HCT116 (cell line): Measurements from ENCODE around the gene CCP110. TPM values are rescaled to one million over a fixed set of nuclear protein-coding genes. Genes with fewer than 3 reads are reported as not detected.

Source experiments
- ATAC-seq: fragments of 200-7000 bp; cut with Tn5 transposase; 2 replicates; pipeline ENCODE4 v1.9.1; 2020; ENCODE audit warnings: mild to moderate bottlenecking, moderate library complexity
- BruUV-seq: library from RNA; stranded (reverse); fragments of 400-500 nt; replicated peaks from 2 replicates; lab custom pipeline; 2021; lab: Mats Ljungman, UMichigan
- CTCF ChIA-PET: fragments of 300-600 bp; sonication (Branson Sonifier 250); formaldehyde crosslinking; loops from one replicate; lab custom pipeline; 2021; ENCODE audit warnings: antibody characterized with exemption; lab: Charles Lee
- POLR2A ChIA-PET: fragments of 300-600, 350-600 bp; sonication (Branson Sonifier 250); formaldehyde crosslinking; loops from one replicate; lab custom pipeline; 2021; ENCODE audit warnings: antibody characterized with exemption; lab: Charles Lee
- RAD21 ChIA-PET, 2 experiments: fragments of 300-600 bp; sonication (Branson Sonifier 250); formaldehyde crosslinking; loops; one replicate each; lab custom pipeline; 2023; ENCODE audit warnings: low total read pairs in 2 of 2; ENCODE audit not compliant: uncharacterized antibody in 2 of 2, unreplicated experiment in 2 of 2, low non-redundant PET in 1 of 2; lab: Charles Lee
- DNase-seq: peaks from one replicate; pipeline ENCODE4 v3.0.0-alpha.2; 2010; ENCODE audit warnings: low read depth, low spot score
- H2AFZ ChIP-seq: fragments of 200-600 bp; shearing (Covaris generic), sonication (generic); 2 replicates; pipeline ENCODE4 v1.6.1; 2017; ENCODE audit warnings: low read depth, mixed run types, mixed read lengths, antibody characterized with exemption, low read length; ENCODE audit not compliant: poor library complexity, severe bottlenecking
- H3K27ac ChIP-seq: 2 replicates; pipeline ENCODE4 v1.5.1; 2012; ENCODE audit warnings: low read depth, low read length
- H3K27me3 ChIP-seq: fragments of 200-600 bp; sonication (generic); 2 replicates; pipeline ENCODE4 v1.6.1; 2016; ENCODE audit warnings: mixed run types, low read length, mixed read lengths; ENCODE audit not compliant: insufficient read depth
- H3K36me3 ChIP-seq, 2 experiments: fragments of 200-500 bp in 1 of 2; fragments of 200-600 bp in 1 of 2; sonication (Bioruptor generic) in 1 of 2; sonication (generic) in 1 of 2; 2 replicates each; pipeline versions ENCODE4 v1.5.1 to v1.6.1; 2014 to 2016; ENCODE audit warnings: low read length in 2 of 2, inconsistent platforms in 1 of 2, mixed read lengths in 1 of 2, mixed run types in 1 of 2; ENCODE audit not compliant: insufficient read depth in 2 of 2, control insufficient read depth in 1 of 2
- H3K4me1 ChIP-seq, 2 experiments: fragments of 200-600 bp in 1 of 2; sonication (generic) in 1 of 2; 2 replicates each; pipeline versions ENCODE4 v1.5.1 to v1.6.1; 2012 to 2017; ENCODE audit warnings: low read length in 2 of 2, inconsistent platforms in 1 of 2, mild to moderate bottlenecking in 1 of 2, mixed read lengths in 1 of 2, mixed run types in 1 of 2, moderate library complexity in 1 of 2; ENCODE audit not compliant: insufficient read depth in 2 of 2, control insufficient read depth in 1 of 2
- H3K4me2 ChIP-seq: fragments of 200-600 bp; sonication (generic); 2 replicates; pipeline ENCODE4 v1.6.1; 2017; ENCODE audit warnings: mixed run types, low read length, mixed read lengths
- H3K4me3 ChIP-seq, 2 experiments: fragments of 200-600 bp in 1 of 2; sonication (generic) in 1 of 2; replicated peaks in 1 of 2; 2 replicates each; pipeline ENCODE4 v1.5.1; 2011 to 2016; ENCODE audit warnings: low read length in 2 of 2, control low read depth in 1 of 2, low read depth in 1 of 2, mild to moderate bottlenecking in 1 of 2, mixed read lengths in 1 of 2, mixed run types in 1 of 2
- H3K79me2 ChIP-seq: fragments of 200-600 bp; sonication (generic); 2 replicates; pipeline ENCODE4 v1.6.1; 2017; ENCODE audit warnings: mild to moderate bottlenecking, mixed run types, low read length, moderate library complexity, mixed read lengths; ENCODE audit not compliant: insufficient read depth
- H3K9ac ChIP-seq: fragments of 200-600 bp; sonication (generic); 2 replicates; pipeline ENCODE4 v1.6.1; 2016; ENCODE audit warnings: low read length, mixed read lengths
- H3K9me2 ChIP-seq: fragments of 200-600 bp; sonication (generic), shearing (Covaris generic); 2 replicates; pipeline ENCODE4 v1.6.1; 2017; ENCODE audit warnings: mixed run types, mild to moderate bottlenecking, moderate library complexity; ENCODE audit not compliant: insufficient read depth
- H3K9me3 ChIP-seq, 2 experiments: fragments of 200-500 bp in 1 of 2; fragments of 200-600 bp in 1 of 2; sonication (Bioruptor generic) in 1 of 2; sonication (generic) in 1 of 2; 2 replicates each; pipeline ENCODE4 v1.6.1; 2014 to 2017; ENCODE audit warnings: low read length in 2 of 2, mixed read lengths in 2 of 2, inconsistent platforms in 1 of 2, low read depth in 1 of 2, mild to moderate bottlenecking in 1 of 2, mixed run types in 1 of 2, moderate library complexity in 1 of 2; ENCODE audit not compliant: control insufficient read depth in 1 of 2, insufficient read depth in 1 of 2
- H4K20me1 ChIP-seq: fragments of 200-600 bp; sonication (generic), shearing (Covaris generic); 2 replicates; pipeline ENCODE4 v1.6.1; 2017; ENCODE audit warnings: mixed run types, mild to moderate bottlenecking, moderate library complexity; ENCODE audit not compliant: insufficient read depth
- CEBPB ChIP-seq: IDR thresholded peaks from 2 replicates; pipeline ENCODE4 v1.6.1; 2012; ENCODE audit warnings: low read depth
- EGR1 ChIP-seq: IDR thresholded peaks from 2 replicates; pipeline ENCODE4 v1.6.1; 2012; ENCODE audit warnings: low read depth
- FOSL1 ChIP-seq: IDR thresholded peaks from 2 replicates; pipeline ENCODE4 v1.6.1; 2012; ENCODE audit warnings: low read depth
- SRF ChIP-seq: IDR thresholded peaks from 2 replicates; pipeline ENCODE4 v1.6.1; 2012; ENCODE audit warnings: low read depth
- YY1 ChIP-seq: IDR thresholded peaks from 2 replicates; pipeline ENCODE4 v1.6.1; 2011; ENCODE audit warnings: low read length, low read depth, moderate library complexity, mild to moderate bottlenecking; ENCODE audit not compliant: insufficient replicate concordance; ENCODE audit errors: extremely low read depth
- ZNF274 ChIP-seq: fragments of 200-500 bp; sonication (Bioruptor generic); IDR thresholded peaks from 2 replicates; pipeline ENCODE4 v1.6.1; 2014; ENCODE audit warnings: mild to moderate bottlenecking, low read depth, low read length, inconsistent platforms
- intact Hi-C: fragments of 100-400 bp; cut with micrococcal nuclease; formaldehyde crosslinking; loops from 2 replicates; pipeline ENCODE4 v1.10.0; 2022
- total RNA-seq: library from RNA; stranded (reverse); gene quantifications from one replicate; pipeline ENCODE4 v1.2.1, GENCODE V29; 2021; ENCODE audit not compliant: unreplicated experiment
- TF ChIP-seq, protein P1 (sequence below): IDR thresholded peaks from 2 replicates; pipeline ENCODE4 v1.6.1; 2011; ENCODE audit warnings: mild to moderate bottlenecking, low read length, moderate library complexity; ENCODE audit not compliant: insufficient replicate concordance; ENCODE audit errors: extremely low read depth

The CCP110 gene
- total RNA-seq, 1 experiment from 2014 or later: 21.4 TPM

DNA sequence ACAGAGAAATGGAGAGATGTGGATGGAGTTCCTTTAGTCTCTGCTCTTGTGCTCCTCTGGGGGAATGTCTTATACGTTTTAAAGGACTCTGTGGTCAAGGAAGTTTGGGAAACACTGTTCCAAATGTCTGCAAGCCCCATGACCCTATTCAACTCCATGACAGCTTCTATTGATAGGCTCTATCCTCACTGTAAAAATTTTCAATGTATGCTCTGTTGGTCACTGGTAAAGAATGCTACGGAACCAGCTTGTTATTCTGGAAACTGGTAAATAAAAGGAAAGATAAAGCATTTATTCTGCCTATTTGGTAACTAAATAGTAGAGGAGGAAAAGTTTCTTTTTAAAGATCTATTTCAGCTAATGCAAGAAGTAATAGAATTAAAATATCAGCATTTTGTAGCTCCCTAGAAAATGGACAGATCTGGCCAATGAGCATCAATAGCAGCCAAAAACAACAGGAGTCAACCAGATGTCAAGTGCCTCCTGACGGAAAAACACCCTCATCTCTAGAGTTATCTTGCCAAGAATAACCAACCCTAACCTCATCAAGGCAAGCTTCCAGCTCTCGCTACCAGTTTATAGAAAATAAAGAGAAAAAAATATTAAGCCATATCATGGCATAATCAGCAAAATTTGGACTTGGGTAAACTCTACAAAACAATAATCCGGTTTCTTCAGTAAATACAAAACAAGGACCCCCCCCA, 18.0 kb upstream of the CCP110 start:
- Histone ChIP-seq H3K4me3 (no peak overlapping the region), H3K9me3 (no peaks in the 10 kb centered on the region), H4K20me1 (no peaks in the 10 kb centered on the region), H3K4me1 (peaks cover 3 to 7% of the 10 kb centered on the region in 2 experiments; a peak in 2 of 4 replicates), H2AFZ (no peak overlapping the region), H3K9me2 (no peaks in the 10 kb centered on the region), H3K79me2 (no peaks in the 10 kb centered on the region), H3K36me3 (peaks cover 15 to 45% of the 10 kb centered on the region in 2 experiments; a peak in 3 of 4 replicates), H3K9ac (no peak overlapping the region), H3K27ac (no peak overlapping the region), H3K4me2 (no peak overlapping the region), H3K27me3 (no peaks in the 10 kb centered on the region)
- BruUV-seq: no TSS peak
- no peak for ATAC-seq
- no peak for DNase-seq
- TF ChIP-seq FOSL1: no peak
- TF ChIP-seq CEBPB: no peak
- CTCF ChIA-PET: interaction anchor here (2.0 kb wide), 1 partner anchor 117 kb away, joined by 6 read pairs; no protein-coding TSS in a partner anchor
- RAD21 ChIA-PET: no interaction called here
- POLR2A ChIA-PET: no interaction called here
- intact Hi-C loops: no loop called here

DNA sequence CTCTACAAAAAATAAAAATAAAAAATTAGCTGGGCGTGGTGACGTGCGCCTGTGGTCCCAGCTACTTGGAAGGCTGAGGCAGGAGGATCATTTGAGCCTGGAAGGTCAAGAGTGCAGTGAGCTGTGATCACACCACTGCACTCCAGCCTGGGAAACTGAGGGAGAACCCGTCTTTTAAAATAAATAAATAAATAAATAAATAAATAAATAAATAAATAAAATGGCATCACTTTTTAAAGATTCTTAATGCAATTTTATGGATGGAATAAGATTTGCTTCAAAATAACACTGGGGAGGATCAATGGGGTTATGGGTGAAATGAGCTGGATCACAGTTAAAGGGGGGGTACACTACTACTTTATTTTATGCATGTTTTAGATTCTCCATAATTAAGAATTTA, 16.8 kb upstream of the CCP110 start:
- TF ChIP-seq SRF: no peak
- no peak for TF ChIP-seq YY1
- TF ChIP-seq, protein P1, sequence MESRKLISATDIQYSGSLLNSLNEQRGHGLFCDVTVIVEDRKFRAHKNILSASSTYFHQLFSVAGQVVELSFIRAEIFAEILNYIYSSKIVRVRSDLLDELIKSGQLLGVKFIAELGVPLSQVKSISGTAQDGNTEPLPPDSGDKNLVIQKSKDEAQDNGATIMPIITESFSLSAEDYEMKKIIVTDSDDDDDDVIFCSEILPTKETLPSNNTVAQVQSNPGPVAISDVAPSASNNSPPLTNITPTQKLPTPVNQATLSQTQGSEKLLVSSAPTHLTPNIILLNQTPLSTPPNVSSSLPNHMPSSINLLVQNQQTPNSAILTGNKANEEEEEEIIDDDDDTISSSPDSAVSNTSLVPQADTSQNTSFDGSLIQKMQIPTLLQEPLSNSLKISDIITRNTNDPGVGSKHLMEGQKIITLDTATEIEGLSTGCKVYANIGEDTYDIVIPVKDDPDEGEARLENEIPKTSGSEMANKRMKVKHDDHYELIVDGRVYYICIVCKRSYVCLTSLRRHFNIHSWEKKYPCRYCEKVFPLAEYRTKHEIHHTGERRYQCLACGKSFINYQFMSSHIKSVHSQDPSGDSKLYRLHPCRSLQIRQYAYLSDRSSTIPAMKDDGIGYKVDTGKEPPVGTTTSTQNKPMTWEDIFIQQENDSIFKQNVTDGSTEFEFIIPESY: no peak
- no peak for TF ChIP-seq ZNF274
- no peak for TF ChIP-seq EGR1
- TF ChIP-seq, all 23 proteins: peak for 0
- Histone ChIP-seq H3K4me1 (peaks cover 3 to 7% of the 10 kb centered on the region in 2 experiments; a peak in 2 of 4 replicates), H3K4me2 (no peak overlapping the region), H3K9me3 (no peaks in the 10 kb centered on the region), H3K9me2 (no peaks in the 10 kb centered on the region), H4K20me1 (no peaks in the 10 kb centered on the region), H3K9ac (no peak overlapping the region), H3K4me3 (no peak overlapping the region), H3K36me3 (peaks cover 15 to 40% of the 10 kb centered on the region in 2 experiments; a peak in 3 of 4 replicates), H3K27ac (no peak overlapping the region), H2AFZ (no peak overlapping the region), H3K27me3 (no peaks in the 10 kb centered on the region), H3K79me2 (no peaks in the 10 kb centered on the region)
- CTCF ChIA-PET: no interaction called here
- RAD21 ChIA-PET: no interaction called here
- POLR2A ChIA-PET: no interaction called here
- ATAC-seq (no peak), DNase-seq (no peak)
- BruUV-seq: no TSS peak
- intact Hi-C loops: no loop called here
